RWPE2 (cell line): ENCODE measurements around the gene ANKRD31.
"Not testable (repeated sequence)": the region's sequence is repeated elsewhere in the genome, so short reads cannot be mapped to it uniquely, and the experiment has no call there.

ENCODE experiments used
- ATAC-seq: fragments of 200-7000 bp; cut with Tn5 transposase; 3 replicates; pipeline ENCODE4 v1.9.1; 2021; ENCODE audit warnings: low read depth
- DNase-seq: peaks from one replicate; pipeline ENCODE4 v3.0.0-alpha.2; 2020; ENCODE audit warnings: low spot score
- H3K27ac ChIP-seq: fragments of 450-650 bp; 2 replicates; pipeline ENCODE4 v1.5.1; 2017; ENCODE audit warnings: mild to moderate bottlenecking; ENCODE audit not compliant: poor library complexity, severe bottlenecking
- H3K27me3 ChIP-seq: fragments of 250-450 bp; sonication (Bioruptor Pico); 2 replicates; pipeline ENCODE4 v1.5.1; 2021; ENCODE audit warnings: mild to moderate bottlenecking, moderate library complexity; ENCODE audit not compliant: insufficient read depth, poor library complexity, severe bottlenecking
- H3K36me3 ChIP-seq: fragments of 250-450 bp; sonication (Bioruptor Pico); 2 replicates; pipeline ENCODE4 v1.5.1; 2020; ENCODE audit warnings: low read depth, mild to moderate bottlenecking, moderate library complexity
- H3K4me1 ChIP-seq: fragments of 250-450 bp; sonication (Bioruptor Pico); 2 replicates; pipeline ENCODE4 v1.5.1; 2021; ENCODE audit warnings: mild to moderate bottlenecking, moderate library complexity; ENCODE audit not compliant: insufficient read depth, poor library complexity, severe bottlenecking
- H3K4me3 ChIP-seq: fragments of 250-450 bp; sonication (Bioruptor Pico); 2 replicates; pipeline ENCODE4 v1.5.1; 2021; ENCODE audit warnings: mild to moderate bottlenecking, moderate library complexity; ENCODE audit not compliant: severe bottlenecking
- H3K9me3 ChIP-seq: fragments of 250-450 bp; sonication (Bioruptor Pico); 2 replicates; pipeline ENCODE4 v1.5.1; 2021; ENCODE audit warnings: mild to moderate bottlenecking, moderate library complexity; ENCODE audit not compliant: severe bottlenecking
- TF ChIP-seq, protein P1 (sequence below): fragments of 450-650 bp; IDR thresholded peaks from one replicate; pipeline ENCODE4 v1.5.1; 2017; ENCODE audit warnings: mild to moderate bottlenecking, moderate library complexity; ENCODE audit not compliant: poor library complexity, severe bottlenecking

Gene ANKRD31

DNA sequence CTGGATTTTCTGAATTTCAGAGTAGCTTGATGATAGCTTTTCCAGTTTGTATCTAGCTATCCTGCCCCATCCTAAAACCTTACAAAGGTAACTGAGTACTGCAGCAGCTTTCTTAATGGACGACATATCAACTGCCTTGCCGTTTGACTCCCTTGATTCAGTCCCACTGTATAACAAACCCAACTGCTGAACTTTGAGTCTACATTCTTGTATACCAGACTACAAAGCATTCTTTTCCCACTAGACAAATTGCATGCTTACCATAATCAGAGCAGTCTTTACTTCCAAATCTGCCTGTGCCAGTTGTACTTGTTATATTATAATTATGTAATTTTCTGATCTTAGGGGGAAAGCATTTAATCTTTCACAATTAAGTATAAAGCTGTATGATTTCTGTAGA is 47.3 kb downstream of the ANKRD31 start:
- no peak for ATAC-seq

GRCh38 chr5:75185763-75186162 is 50.9 kb downstream of the ANKRD31 start:
- Histone ChIP-seq H3K4me1 (peaks cover 7% of the 10 kb centered on the region), H3K4me3 (no peak overlapping the region), H3K27me3 (no peaks in the 10 kb centered on the region), H3K9me3 (no peaks in the 10 kb centered on the region), H3K27ac (no peak overlapping the region), H3K36me3 (no peaks in the 10 kb centered on the region)
- DNase-seq = no peak
- peak; percentile 61; the same call in 1 of the 3 replicates for ATAC-seq
- TF ChIP-seq, protein P1, sequence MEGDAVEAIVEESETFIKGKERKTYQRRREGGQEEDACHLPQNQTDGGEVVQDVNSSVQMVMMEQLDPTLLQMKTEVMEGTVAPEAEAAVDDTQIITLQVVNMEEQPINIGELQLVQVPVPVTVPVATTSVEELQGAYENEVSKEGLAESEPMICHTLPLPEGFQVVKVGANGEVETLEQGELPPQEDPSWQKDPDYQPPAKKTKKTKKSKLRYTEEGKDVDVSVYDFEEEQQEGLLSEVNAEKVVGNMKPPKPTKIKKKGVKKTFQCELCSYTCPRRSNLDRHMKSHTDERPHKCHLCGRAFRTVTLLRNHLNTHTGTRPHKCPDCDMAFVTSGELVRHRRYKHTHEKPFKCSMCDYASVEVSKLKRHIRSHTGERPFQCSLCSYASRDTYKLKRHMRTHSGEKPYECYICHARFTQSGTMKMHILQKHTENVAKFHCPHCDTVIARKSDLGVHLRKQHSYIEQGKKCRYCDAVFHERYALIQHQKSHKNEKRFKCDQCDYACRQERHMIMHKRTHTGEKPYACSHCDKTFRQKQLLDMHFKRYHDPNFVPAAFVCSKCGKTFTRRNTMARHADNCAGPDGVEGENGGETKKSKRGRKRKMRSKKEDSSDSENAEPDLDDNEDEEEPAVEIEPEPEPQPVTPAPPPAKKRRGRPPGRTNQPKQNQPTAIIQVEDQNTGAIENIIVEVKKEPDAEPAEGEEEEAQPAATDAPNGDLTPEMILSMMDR = no peak

More for the DNA sequence above, 47.3 kb downstream of the ANKRD31 start:
- Histone ChIP-seq H3K4me3 (no peak overlapping the region), H3K36me3 (no peaks in the 10 kb centered on the region), H3K27ac (no peak overlapping the region), H3K27me3 (no peaks in the 10 kb centered on the region), H3K9me3 (no peaks in the 10 kb centered on the region), H3K4me1 (peaks cover 7% of the 10 kb centered on the region)
- no peak for DNase-seq
- TF ChIP-seq, protein P1 = no peak

- H3K9me3 ChIP-seq, DNase-seq, H3K36me3 ChIP-seq, H3K4me3 ChIP-seq, ATAC-seq, H3K27me3 ChIP-seq, H3K27ac ChIP-seq, H3K4me1 ChIP-seq: not testable (repeated sequence)
Measured at GRCh38 chr5:75176009-75176408, 60.7 kb downstream of the ANKRD31 start.

GRCh38 chr5:75174872-75175271 is 61.8 kb downstream of the ANKRD31 start:
- DNase-seq, H3K36me3 ChIP-seq, H3K27me3 ChIP-seq, H3K27ac ChIP-seq, H3K9me3 ChIP-seq, ATAC-seq, H3K4me1 ChIP-seq, H3K4me3 ChIP-seq: not testable (repeated sequence)

DNA sequence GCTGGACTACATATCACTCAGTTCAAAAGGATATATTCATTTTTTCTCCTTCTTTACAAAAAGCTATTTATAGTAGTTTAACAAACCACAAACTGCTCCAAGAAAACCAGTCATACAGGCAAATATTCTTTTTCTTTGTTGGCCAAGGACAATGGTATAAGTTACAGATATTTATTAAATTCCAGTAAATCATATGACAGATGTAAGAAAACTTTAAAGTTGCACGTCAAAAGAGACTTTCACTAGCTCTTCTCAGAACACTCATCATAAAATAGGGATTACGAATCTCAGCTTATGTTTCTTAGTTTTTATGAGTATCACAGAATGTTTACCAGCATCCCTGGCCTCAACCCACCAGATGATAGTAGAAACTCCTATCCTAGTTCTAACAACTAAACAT is 67.2 kb downstream of the ANKRD31 start:
- TF ChIP-seq, protein P1 = no peak
- H3K36me3 ChIP-seq = no peaks in the 10 kb centered on the region
- no peaks in the 10 kb centered on the region for H3K9me3 ChIP-seq

DNA sequence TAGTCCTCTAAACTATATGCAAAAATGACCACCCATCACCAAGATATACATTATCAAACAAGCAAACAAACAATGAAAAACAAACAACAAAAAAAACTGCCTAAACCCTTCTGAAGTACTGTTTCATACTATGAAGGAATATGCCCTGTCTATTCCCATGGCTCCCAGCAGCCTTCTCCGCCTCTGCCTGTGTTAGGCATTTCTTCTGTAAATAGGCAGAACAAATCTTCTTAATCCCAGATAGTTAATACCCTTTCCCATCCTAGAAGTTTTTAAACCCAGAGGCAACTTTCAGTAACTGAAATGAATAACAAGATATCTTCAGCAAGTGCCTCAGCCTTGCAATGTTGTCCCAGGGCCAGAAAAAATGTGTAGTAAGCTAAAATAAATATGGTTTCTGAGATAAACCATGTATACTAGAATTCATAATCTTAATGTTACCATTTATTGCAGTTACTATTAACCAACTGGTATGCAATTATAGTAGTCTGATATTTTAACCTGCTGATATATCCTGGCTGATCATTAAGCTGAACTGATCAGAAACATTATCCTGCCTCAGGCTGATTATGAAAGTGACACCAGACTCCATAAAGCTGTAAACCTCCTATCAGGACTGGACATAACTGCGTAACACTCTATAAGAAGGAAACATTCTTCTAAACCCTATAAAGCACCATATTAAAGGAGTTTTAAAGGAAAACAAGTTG is 68.5 kb downstream of the ANKRD31 start:
- H3K9me3 ChIP-seq = no peaks in the 10 kb centered on the region
- H3K27ac ChIP-seq = no peak overlapping the region
- H3K27me3 ChIP-seq = no peaks in the 10 kb centered on the region
- H3K4me1 ChIP-seq = no peaks in the 10 kb centered on the region
- H3K36me3 ChIP-seq = no peaks in the 10 kb centered on the region
- ATAC-seq (no peak), DNase-seq (no peak)
- no peak overlapping the region for H3K4me3 ChIP-seq
- TF ChIP-seq, protein P1 = no peak

More for the DNA sequence above, 67.2 kb downstream of the ANKRD31 start:
- ATAC-seq (no peak), DNase-seq (no peak)
- H3K4me3 ChIP-seq = no peak overlapping the region
- H3K4me1 ChIP-seq = no peaks in the 10 kb centered on the region
- no peak overlapping the region for H3K27ac ChIP-seq
- H3K27me3 ChIP-seq = no peaks in the 10 kb centered on the region
